Transverse colon (tissue), 4 donors: ENCODE measurements around the gene DNAH1.

Source experiments
- CTCF ChIP-seq, 5 experiments: fragments of 200-600 bp in 3 of 5; fragments of 450-650 bp in 2 of 5; sonication (generic) in 3 of 5; IDR thresholded peaks; 1 replicate in 2 of 5; 2 replicates in 3 of 5; pipeline ENCODE4 v1.5.1; 2016 to 2017; ENCODE audit warnings: antibody characterized with exemption in 5 of 5, inconsistent platforms in 3 of 5, mild to moderate bottlenecking in 2 of 5, moderate library complexity in 1 of 5
- EP300 ChIP-seq: sonication (generic); formaldehyde crosslinking; IDR thresholded peaks from one replicate; pipeline ENCODE4 v1.6.1; 2017; ENCODE audit warnings: antibody characterized with exemption, low read depth
- POLR2A ChIP-seq: fragments of 450-650 bp; IDR thresholded peaks from one replicate; pipeline ENCODE4 v1.6.1; 2016; ENCODE audit warnings: antibody characterized with exemption, mild to moderate bottlenecking, moderate library complexity
- POLR2AphosphoS5 ChIP-seq, 3 donors: sonication (generic); formaldehyde crosslinking; IDR thresholded peaks; one replicate each; pipeline ENCODE4 v1.6.1; 2016; ENCODE audit warnings: antibody characterized with exemption in 3 of 3

GRCh38 chr3:52326976-52327375, 10.9 kb downstream of the DNAH1 start:
- TF ChIP-seq CTCF (IDR thresholded peaks at IDR 0.05) = no peak
- no peak for TF ChIP-seq POLR2A
- no peak for TF ChIP-seq EP300
- no peak for TF ChIP-seq POLR2AphosphoS5 (IDR thresholded peaks at IDR 0.05)
